HepG2 (cell line): Measurements from ENCODE around the gene ZNF491. TPM values are rescaled to one million over a fixed set of nuclear protein-coding genes. Genes with fewer than 3 reads are reported as not detected.

ENCODE experiments used
- ATF7 ChIP-seq, 2 experiments: fragments of 450-650 bp in 1 of 2; sonication (generic) in 1 of 2; formaldehyde crosslinking in 1 of 2; IDR thresholded peaks; 2 replicates each; pipeline versions ENCODE4 v1.4.0 to v1.6.1; 2016 to 2020; ENCODE audit warnings: antibody characterized with exemption in 1 of 2, mild to moderate bottlenecking in 1 of 2, missing genetic modification reagents in 1 of 2
- BCLAF1 ChIP-seq: fragments of 450-650 bp; IDR thresholded peaks from 2 replicates; pipeline ENCODE4 v1.6.1; 2017; ENCODE audit warnings: mild to moderate bottlenecking
- ELF1 ChIP-seq: sonication (generic); formaldehyde crosslinking; IDR thresholded peaks from 2 replicates; pipeline ENCODE4 v1.4.0; 2020; ENCODE audit warnings: missing genetic modification reagents
- GABPB1 ChIP-seq: IDR thresholded peaks from 2 replicates; pipeline ENCODE4 v1.6.1; 2016; ENCODE audit warnings: mild to moderate bottlenecking, missing genetic modification reagents, moderate library complexity, missing compliant biosample characterization
- MEF2D ChIP-seq: sonication (generic); formaldehyde crosslinking; IDR thresholded peaks from 2 replicates; pipeline ENCODE4 v1.5.1; 2020; ENCODE audit warnings: mild to moderate bottlenecking, missing genetic modification reagents
- PREB ChIP-seq: sonication (generic); formaldehyde crosslinking; IDR thresholded peaks from 2 replicates; pipeline ENCODE4 v1.4.0; 2020; ENCODE audit warnings: missing genetic modification reagents
- RFX3 ChIP-seq: IDR thresholded peaks from 2 replicates; pipeline ENCODE4 v1.6.1; 2016; ENCODE audit warnings: missing biosample characterization, missing genetic modification reagents
- SALL1 ChIP-seq: sonication (generic); formaldehyde crosslinking; IDR thresholded peaks from 2 replicates; pipeline ENCODE4 v1.8.0; 2022; ENCODE audit warnings: mild to moderate bottlenecking, missing genetic modification reagents
- SALL2 ChIP-seq: sonication (generic); formaldehyde crosslinking; IDR thresholded peaks from 2 replicates; pipeline ENCODE4 v1.8.1; 2023; ENCODE audit warnings: mild to moderate bottlenecking, missing genetic modification reagents, inconsistent platforms
- SCMH1 ChIP-seq: sonication (generic); formaldehyde crosslinking; IDR thresholded peaks from 2 replicates; pipeline ENCODE4 v1.9.0; 2021; ENCODE audit warnings: missing genetic modification reagents, mild to moderate bottlenecking, borderline replicate concordance
- SIX4 ChIP-seq: sonication (generic); formaldehyde crosslinking; IDR thresholded peaks from 2 replicates; pipeline ENCODE4 v1.4.0; 2020; ENCODE audit warnings: missing genetic modification reagents
- SOX6 ChIP-seq, 2 experiments: fragments of 450-650 bp in 1 of 2; sonication (generic) in 1 of 2; formaldehyde crosslinking in 1 of 2; IDR thresholded peaks; 2 replicates each; pipeline versions ENCODE4 v1.4.0 to v1.6.1; 2017 to 2020; ENCODE audit warnings: antibody characterized with exemption in 1 of 2, mild to moderate bottlenecking in 1 of 2, missing genetic modification reagents in 1 of 2
- SP5 ChIP-seq: IDR thresholded peaks from 2 replicates; pipeline ENCODE4 v1.6.1; 2016; ENCODE audit warnings: low read depth, borderline replicate concordance
- SSRP1 ChIP-seq: IDR thresholded peaks from 2 replicates; pipeline ENCODE4 v1.6.1; 2016; ENCODE audit warnings: control low read depth
- ZNF292 ChIP-seq: sonication (generic); formaldehyde crosslinking; IDR thresholded peaks from 2 replicates; pipeline ENCODE4 v1.8.1; 2022; ENCODE audit warnings: mild to moderate bottlenecking, low read depth, missing genetic modification reagents, borderline replicate concordance
- ZNF331 ChIP-seq: sonication (generic); formaldehyde crosslinking; IDR thresholded peaks from 2 replicates; pipeline ENCODE4 v1.4.0; 2020; ENCODE audit warnings: missing genetic modification reagents
- ZNF605 ChIP-seq: sonication (generic); formaldehyde crosslinking; IDR thresholded peaks from 2 replicates; pipeline ENCODE4 v1.8.0; 2022; ENCODE audit warnings: mild to moderate bottlenecking, missing genetic modification reagents
- ZNF740 ChIP-seq: sonication (generic); formaldehyde crosslinking; IDR thresholded peaks from 2 replicates; pipeline ENCODE4 v1.4.0; 2020; ENCODE audit warnings: missing genetic modification reagents
- ZNF891 ChIP-seq: sonication (generic); formaldehyde crosslinking; IDR thresholded peaks from 2 replicates; pipeline ENCODE4 v1.5.0; 2020; ENCODE audit warnings: mild to moderate bottlenecking, missing genetic modification reagents
- polyA plus RNA-seq, 8 experiments: library from polyadenylated mRNA; depleted of rRNA in 3 of 8; stranded (reverse) in 7 of 8; unstranded in 1 of 8; fragments of >200 nt; fragmentation: Illumina TruSeq in 4 of 8; extraction: Trizol in 4 of 8; gene quantifications; 2 replicates each; pipeline versions ENCODE4 v1.2.1 to v1.2.3, GENCODE V29; 2011 to 2016; ENCODE audit warnings: low read depth in 4 of 8, missing spikeins in 1 of 8, mixed read lengths in 1 of 8; ENCODE audit not compliant: insufficient read depth in 1 of 8
- total RNA-seq, 5 experiments: library from RNA; depleted of rRNA; stranded (reverse); fragments of >200 nt; fragmentation: Illumina TruSeq; extraction: Trizol; gene quantifications; 2 replicates each; pipeline ENCODE4 v1.2.3, GENCODE V29; 2016; ENCODE audit warnings: low read depth in 1 of 5
- TF ChIP-seq, protein P1 (sequence below): fragments of 450-650 bp; IDR thresholded peaks from 2 replicates; pipeline ENCODE4 v1.6.1; 2016
- TF ChIP-seq, protein P2 (sequence below): sonication (generic); formaldehyde crosslinking; IDR thresholded peaks from 2 replicates; pipeline ENCODE4 v1.4.0; 2020; ENCODE audit warnings: missing genetic modification reagents
- TF ChIP-seq, protein P3 (sequence below): sonication (generic); formaldehyde crosslinking; IDR thresholded peaks from 2 replicates; pipeline ENCODE4 v1.4.0; 2020; ENCODE audit warnings: missing genetic modification reagents

Gene ZNF491
- total and polyA plus RNA-seq, 2 of the 13 experiments (the other 11 are each of a cell fraction or from before 2014, with no cell fraction given) = 0.57 to 2.2 TPM

DNA sequence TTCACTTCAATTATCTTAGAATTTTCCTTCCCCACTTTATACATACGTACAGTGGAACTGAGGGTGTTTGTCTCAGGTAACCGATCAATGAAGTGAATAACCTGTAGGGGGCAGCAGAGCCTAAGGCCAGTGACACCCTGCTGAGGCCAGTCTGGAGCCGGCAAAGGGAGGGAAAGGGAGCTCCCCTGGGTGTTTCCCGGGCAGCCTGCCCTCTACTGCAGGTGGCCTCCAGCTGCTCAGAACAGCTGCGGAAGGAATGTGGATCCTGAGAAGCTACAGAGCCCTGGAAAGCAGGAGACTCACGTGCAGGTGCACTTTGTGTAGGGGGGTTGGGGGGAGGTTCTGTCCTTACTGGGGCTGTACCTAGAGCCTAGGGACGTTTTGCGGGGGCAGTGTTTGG is 832 bp upstream of the ZNF491 start (continued):
- TF ChIP-seq ELF1 (CRISPR knock-in tag) (no peak), ATF7 (IDR thresholded peaks at IDR 0.05) (no peak), ATF7 (CRISPR knock-in tag; IDR thresholded peaks at IDR 0.05) (no peak), BCLAF1 (no peak), ZNF605 (CRISPR knock-in tag) (peak; percentile 72; the same call in 1 of the 2 replicates), ZNF891 (CRISPR knock-in tag) (peak; percentile 28; the same call in 1 of the 2 replicates), SSRP1 (CRISPR knock-in tag) (peak; percentile 54; the same call in 1 of the 2 replicates), SALL2 (CRISPR knock-in tag) (no peak), ZNF292 (peak; percentile 61; the same call in 1 of the 2 replicates), SCMH1 (CRISPR knock-in tag) (no peak), SALL1 (CRISPR knock-in tag) (peak; percentile 52), SP5 (CRISPR knock-in tag) (0 out of 2 replicates have a peak, but pooled peaks have one; percentile 28), GABPB1 (CRISPR knock-in tag) (peak; percentile 37; the same call in 1 of the 2 replicates), PREB (no peak), ZNF331 (0 out of 2 replicates have a peak, but pooled peaks have one; percentile 35), SOX6 (IDR thresholded peaks at IDR 0.05) (no peak), SOX6 (CRISPR knock-in tag; IDR thresholded peaks at IDR 0.05) (peak; percentile 34; the same call in 1 of the 2 replicates), RFX3 (CRISPR knock-in tag) (no peak), MEF2D (CRISPR knock-in tag) (peak; percentile 56; the same call in 1 of the 2 replicates), SIX4 (0 out of 2 replicates have a peak, but pooled peaks have one; percentile 30), ZNF740 (no peak)
- TF ChIP-seq, protein P1, sequence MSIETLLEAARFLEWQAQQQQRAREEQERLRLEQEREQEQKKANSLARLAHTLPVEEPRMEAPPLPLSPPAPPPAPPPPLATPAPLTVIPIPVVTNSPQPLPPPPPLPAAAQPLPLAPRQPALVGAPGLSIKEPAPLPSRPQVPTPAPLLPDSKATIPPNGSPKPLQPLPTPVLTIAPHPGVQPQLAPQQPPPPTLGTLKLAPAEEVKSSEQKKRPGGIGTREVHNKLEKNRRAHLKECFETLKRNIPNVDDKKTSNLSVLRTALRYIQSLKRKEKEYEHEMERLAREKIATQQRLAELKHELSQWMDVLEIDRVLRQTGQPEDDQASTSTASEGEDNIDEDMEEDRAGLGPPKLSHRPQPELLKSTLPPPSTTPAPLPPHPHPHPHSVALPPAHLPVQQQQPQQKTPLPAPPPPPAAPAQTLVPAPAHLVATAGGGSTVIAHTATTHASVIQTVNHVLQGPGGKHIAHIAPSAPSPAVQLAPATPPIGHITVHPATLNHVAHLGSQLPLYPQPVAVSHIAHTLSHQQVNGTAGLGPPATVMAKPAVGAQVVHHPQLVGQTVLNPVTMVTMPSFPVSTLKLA = no peak
- TF ChIP-seq, protein P2, sequence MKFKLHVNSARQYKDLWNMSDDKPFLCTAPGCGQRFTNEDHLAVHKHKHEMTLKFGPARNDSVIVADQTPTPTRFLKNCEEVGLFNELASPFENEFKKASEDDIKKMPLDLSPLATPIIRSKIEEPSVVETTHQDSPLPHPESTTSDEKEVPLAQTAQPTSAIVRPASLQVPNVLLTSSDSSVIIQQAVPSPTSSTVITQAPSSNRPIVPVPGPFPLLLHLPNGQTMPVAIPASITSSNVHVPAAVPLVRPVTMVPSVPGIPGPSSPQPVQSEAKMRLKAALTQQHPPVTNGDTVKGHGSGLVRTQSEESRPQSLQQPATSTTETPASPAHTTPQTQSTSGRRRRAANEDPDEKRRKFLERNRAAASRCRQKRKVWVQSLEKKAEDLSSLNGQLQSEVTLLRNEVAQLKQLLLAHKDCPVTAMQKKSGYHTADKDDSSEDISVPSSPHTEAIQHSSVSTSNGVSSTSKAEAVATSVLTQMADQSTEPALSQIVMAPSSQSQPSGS = peak; percentile 27; the same call in 1 of the 2 replicates
- TF ChIP-seq, protein P3, sequence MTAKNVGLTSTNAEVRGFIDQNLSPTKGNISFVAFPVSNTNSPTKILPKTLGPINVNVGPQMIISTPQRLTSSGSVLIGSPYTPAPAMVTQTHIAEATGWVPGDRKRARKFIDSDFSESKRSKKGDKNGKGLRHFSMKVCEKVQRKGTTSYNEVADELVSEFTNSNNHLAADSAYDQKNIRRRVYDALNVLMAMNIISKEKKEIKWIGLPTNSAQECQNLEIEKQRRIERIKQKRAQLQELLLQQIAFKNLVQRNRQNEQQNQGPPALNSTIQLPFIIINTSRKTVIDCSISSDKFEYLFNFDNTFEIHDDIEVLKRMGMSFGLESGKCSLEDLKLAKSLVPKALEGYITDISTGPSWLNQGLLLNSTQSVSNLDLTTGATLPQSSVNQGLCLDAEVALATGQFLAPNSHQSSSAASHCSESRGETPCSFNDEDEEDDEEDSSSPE = peak; percentile 60; the same call in 1 of the 2 replicates
